Adrenal gland (tissue), 12 donors: ENCODE measurements around the gene TXNRD2. TPM values are rescaled to one million over a fixed set of nuclear protein-coding genes. Genes with fewer than 3 reads are reported as not detected.
A peak's percentile ranks its signal among the peaks of the same experiment; 100 is the strongest.

Experiments
- DNase-seq, 7 donors: peaks; one replicate each; pipeline ENCODE4 v3.0.0-alpha.2; 2019 to 2020
- H3K27ac ChIP-seq, 5 donors: fragments of 200-600 bp; sonication (generic) in 4 of 5; 1 replicate in 3 of 5; 2 replicates in 2 of 5; pipeline versions ENCODE4 v1.5.1 to v1.8.0; 2016 to 2020; ENCODE audit warnings: mild to moderate bottlenecking in 1 of 5
- H3K27me3 ChIP-seq: fragments of 200-600 bp; 2 replicates; pipeline ENCODE4 v1.8.0; 2021
- H3K36me3 ChIP-seq, 2 donors: fragments of 200-600 bp; replicated peaks in 1 of 2; 1 replicate in 1 of 2; 2 replicates in 1 of 2; pipeline versions ENCODE4 v1.5.1 to v1.8.0; 2018 to 2022
- H3K4me1 ChIP-seq, 2 donors: fragments of 200-600 bp; replicated peaks in 1 of 2; 1 replicate in 1 of 2; 2 replicates in 1 of 2; pipeline versions ENCODE4 v1.5.1 to v1.8.0; 2018 to 2021
- H3K4me3 ChIP-seq, 4 donors: fragments of 200-600 bp; sonication (generic) in 3 of 4; one replicate each; pipeline ENCODE4 v1.5.1; 2016 to 2018
- H3K9me3 ChIP-seq, 3 donors: fragments of 200-600 bp; sonication (generic) in 1 of 3; replicated peaks in 1 of 3; 1 replicate in 2 of 3; 2 replicates in 1 of 3; pipeline versions ENCODE4 v1.5.1 to v1.8.0; 2016 to 2021
- CTCF ChIP-seq, 6 experiments: fragments of 450-650 bp in 4 of 6; fragments of 200-600 bp in 2 of 6; sonication (generic) in 1 of 6; IDR thresholded peaks; 1 replicate in 5 of 6; 2 replicates in 1 of 6; pipeline versions ENCODE4 v1.5.1 to v1.8.0; 2016 to 2021; ENCODE audit warnings: antibody characterized with exemption in 6 of 6, mild to moderate bottlenecking in 2 of 6, moderate library complexity in 1 of 6
- POLR2A ChIP-seq, 2 donors: fragments of 450-650 bp; IDR thresholded peaks; one replicate each; pipeline ENCODE4 v1.6.1; 2017; ENCODE audit warnings: antibody characterized with exemption in 2 of 2, mild to moderate bottlenecking in 2 of 2, moderate library complexity in 1 of 2
- WGBS, 4 donors: extraction: QIAGEN DNeasy Blood & Tissue Kit in 2 of 4; methylation state at CpG; one replicate each; pipeline versions ENCODE4 v1.1.5 to v1.1.7; 2013 to 2017; 5-methylcytosine and 5-hydroxymethylcytosine counted together
- intact Hi-C, 2 donors: fragments of 100-400 bp; cut with DNase I; formaldehyde crosslinking; loops; one replicate each; pipeline versions ENCODE4 v1.14.1 to v1.15.0; 2022 to 2023
- polyA plus RNA-seq, 3 donors: library from polyadenylated mRNA; stranded (reverse); fragments of 200-250 nt in 2 of 3; fragments of 350-450 nt in 1 of 3; fragmentation: Illumina TruSeq in 1 of 3; extraction: RNeasy Lipid Tissue Mini Kit (QIAGEN cat#74804) in 1 of 3; gene quantifications; one replicate each; pipeline ENCODE4 v1.2.3, GENCODE V29; 2013 to 2014
- total RNA-seq, 9 donors: library from RNA; depleted of rRNA in 4 of 9; stranded (reverse); fragments of >200 nt in 4 of 9; fragments of 120-200 nt in 1 of 9; fragmentation: NEBNext Ultra II Directional in 1 of 9; extraction: Animal tissue kit (Norgen Biotek cat#: 25700) in 1 of 9; gene quantifications; one replicate each; pipeline versions ENCODE4 v1.1.0 to v1.2.4, GENCODE V29; 2013 to 2023
- donor health status: healthy with polysubstance abuse.
- donor health status: Bipolar disorder and iron deficiency.
- donor health status: DM: yes; HTN: yes; CAD: no.
- donor health status: DM: no; HTN: no; CAD: no.
- donor health status: DM: no; HTN: no; CAD: no.
- donor health status: DM: yes; HTN: yes; CAD: no.

The TXNRD2 gene
- total and polyA plus RNA-seq, 12 donors: 39.6 to 171 (median 59.5) TPM

GRCh38 chr22:19970479-19971275, 29.1 kb upstream of the TXNRD2 start:
- intact Hi-C loops: loop anchor here (5.0 to 10.0 kb wide), 4 partner anchors 47 to 162 kb away; partner anchors contain the start of genes ARVCF (in 1 of the 2), DGCR8 (in 1 of the 2) and ZDHHC8 (in 1 of the 2)
- DNase-seq: peak; percentile 67 to 89 (median 77)
- Histone ChIP-seq H3K4me1 (peaks cover 15 to 30% of the 10 kb centered on the region in 2 donors), H3K27me3 (no peaks in the 10 kb centered on the region), H3K9me3 (no peaks in the 10 kb centered on the region), H3K27ac (peak overlapping the region in 4 of 5 donors; percentile 67 to 84 (median 76)), H3K36me3 (peaks cover 0 to 30% of the 10 kb centered on the region in 2 donors), H3K4me3 (no peak overlapping the region)
- TF ChIP-seq CTCF (IDR thresholded peaks at IDR 0.05): peak; percentile 80 to 97 (median 92)
- no peak for TF ChIP-seq POLR2A (IDR thresholded peaks at IDR 0.05)
- WGBS, 4 donors: 50 to 65% (median 55%) methylated on average over 14 to 25 of the region's 25 CpGs

- no peak for TF ChIP-seq CTCF (IDR thresholded peaks at IDR 0.05)
- peak in 1 of 2 donors; percentile 44 for TF ChIP-seq POLR2A (IDR thresholded peaks at IDR 0.05)
- Histone ChIP-seq H3K36me3 (peaks cover 0 to 30% of the 10 kb centered on the region in 2 donors), H3K4me3 (no peak overlapping the region), H3K27ac (peak overlapping the region in 4 of 5 donors; percentile 67 to 84 (median 76)), H3K9me3 (no peaks in the 10 kb centered on the region), H3K27me3 (no peaks in the 10 kb centered on the region), H3K4me1 (peaks cover 15 to 30% of the 10 kb centered on the region in 2 donors)
- 28 to 52% (median 43%) methylated on average over 6 to 9 of the region's 9 CpGs for WGBS, 4 donors
- peak in 6 of 7 donors; percentile 52 to 84 (median 76) for DNase-seq
- intact Hi-C loops: loop anchor here (5.0 to 10.0 kb wide), 4 partner anchors 47 to 162 kb away; partner anchors contain the start of genes ARVCF (in 1 of the 2), DGCR8 (in 1 of the 2) and ZDHHC8 (in 1 of the 2)
These were observed 28.4 kb upstream of the TXNRD2 start for GRCh38 chr22:19970031-19970478.

GRCh38 chr22:19969141-19969928, 27.7 kb upstream of the TXNRD2 start:
- intact Hi-C loops: no loop called here
- H3K27ac ChIP-seq: peak overlapping the region; percentile 15 to 84 (median 67)
- H3K9me3 ChIP-seq: no peaks in the 10 kb centered on the region
- no peak for DNase-seq
- 60 to 75% (median 65%) methylated on average over 5 to 11 of the region's 11 CpGs for WGBS, 4 donors
- H3K4me3 ChIP-seq: no peak overlapping the region
- peaks cover 15 to 30% of the 10 kb centered on the region in 2 donors for H3K4me1 ChIP-seq
- no peaks in the 10 kb centered on the region for H3K27me3 ChIP-seq
- H3K36me3 ChIP-seq: peaks cover 0 to 37% of the 10 kb centered on the region in 2 donors
- no peak for TF ChIP-seq POLR2A (IDR thresholded peaks at IDR 0.05)
- TF ChIP-seq CTCF (IDR thresholded peaks at IDR 0.05): no peak

GRCh38 chr22:19968450-19968891, 26.9 kb upstream of the TXNRD2 start:
- Histone ChIP-seq H3K36me3 (peaks cover 0 to 46% of the 10 kb centered on the region in 2 donors), H3K4me1 (peaks cover 15 to 30% of the 10 kb centered on the region in 2 donors), H3K9me3 (no peaks in the 10 kb centered on the region), H3K27ac (peak overlapping the region in 2 of 5 donors; percentile 16 to 67), H3K27me3 (no peaks in the 10 kb centered on the region), H3K4me3 (no peak overlapping the region)
- TF ChIP-seq CTCF (IDR thresholded peaks at IDR 0.05) (no peak), POLR2A (IDR thresholded peaks at IDR 0.05) (no peak)
- intact Hi-C loops: no loop called here
- DNase-seq: no peak
- WGBS, 4 donors: 48 to 76% (median 72%) methylated on average over 6 to 18 of the region's 18 CpGs
